ENCODE measurements around the gene GRPEL2. TPM values are rescaled to one million over a fixed set of nuclear protein-coding genes. Genes with fewer than 3 reads are reported as not detected.

Gene GRPEL2
- polyA plus RNA-seq, 1 donor: 18.2 TPM

DNA sequence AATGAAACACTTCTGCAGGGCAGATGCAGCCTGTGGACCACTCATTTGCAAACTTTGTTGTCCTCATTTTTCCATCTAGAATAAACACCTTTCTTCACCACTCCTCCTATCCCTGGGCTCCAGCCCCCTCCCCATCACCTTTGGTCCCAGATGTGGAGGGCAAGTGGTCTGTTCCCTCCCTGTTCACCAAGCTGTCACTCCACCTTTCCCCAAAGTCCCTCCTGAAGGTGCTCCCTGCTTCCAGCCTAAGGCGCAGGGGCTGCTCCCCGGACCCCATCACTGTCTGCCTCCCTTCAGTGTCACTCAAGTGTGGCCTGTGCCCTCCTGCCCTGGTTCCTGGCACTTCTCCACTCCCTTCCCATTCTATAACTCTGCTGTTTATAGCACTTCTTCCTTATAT, 19.4 kb downstream of the GRPEL2 start:
- peaks cover 12% of the 10 kb centered on the region for H3K4me1 ChIP-seq (ENCODE audit: control insufficient read depth, insufficient read depth, low read length)
- H3K27ac ChIP-seq (ENCODE audit: low read length): no peak overlapping the region
- no peaks in the 10 kb centered on the region for H3K9me3 ChIP-seq (ENCODE audit: control insufficient read depth, low read depth, low read length)
- no peak overlapping the region for H3K4me3 ChIP-seq (ENCODE audit: low read length)
- DNase-seq: no peak
- WGBS (ENCODE audit: insufficient coverage, low lambda C conversion rate): no CpG with 5 or more reads among the region's 2 CpGs
- no peaks in the 10 kb centered on the region for H3K27me3 ChIP-seq (ENCODE audit: control insufficient read depth, insufficient read depth, low read length)
- peaks cover 4% of the 10 kb centered on the region for H3K36me3 ChIP-seq (ENCODE audit: control insufficient read depth, insufficient read depth, low read length)

DNA sequence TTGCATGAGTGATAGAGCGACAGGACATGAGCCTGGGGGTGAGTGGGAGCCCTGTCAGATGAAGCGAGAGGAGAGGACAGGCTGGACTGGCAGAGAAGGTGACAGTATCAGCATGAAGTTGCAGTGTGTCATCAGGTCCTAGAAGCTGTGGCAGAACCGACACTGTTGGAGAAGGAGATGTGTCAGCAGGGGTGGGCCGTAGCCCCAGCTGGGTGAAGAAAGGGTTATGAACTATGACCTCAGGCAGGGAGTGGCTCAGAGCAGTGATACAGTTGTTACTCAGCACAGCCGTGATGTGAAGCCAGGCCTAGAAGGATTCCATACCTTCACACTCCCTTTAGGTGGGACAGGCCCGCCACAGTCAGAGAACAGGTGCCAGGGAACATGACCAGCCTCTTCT, 20.1 kb downstream of the GRPEL2 start:
- no CpG with 5 or more reads among the region's 6 CpGs for WGBS (ENCODE audit: insufficient coverage, low lambda C conversion rate)
- Histone ChIP-seq H3K4me3 (ENCODE audit: low read length) (no peak overlapping the region), H3K9me3 (ENCODE audit: control insufficient read depth, low read depth, low read length) (no peaks in the 10 kb centered on the region)

DNA sequence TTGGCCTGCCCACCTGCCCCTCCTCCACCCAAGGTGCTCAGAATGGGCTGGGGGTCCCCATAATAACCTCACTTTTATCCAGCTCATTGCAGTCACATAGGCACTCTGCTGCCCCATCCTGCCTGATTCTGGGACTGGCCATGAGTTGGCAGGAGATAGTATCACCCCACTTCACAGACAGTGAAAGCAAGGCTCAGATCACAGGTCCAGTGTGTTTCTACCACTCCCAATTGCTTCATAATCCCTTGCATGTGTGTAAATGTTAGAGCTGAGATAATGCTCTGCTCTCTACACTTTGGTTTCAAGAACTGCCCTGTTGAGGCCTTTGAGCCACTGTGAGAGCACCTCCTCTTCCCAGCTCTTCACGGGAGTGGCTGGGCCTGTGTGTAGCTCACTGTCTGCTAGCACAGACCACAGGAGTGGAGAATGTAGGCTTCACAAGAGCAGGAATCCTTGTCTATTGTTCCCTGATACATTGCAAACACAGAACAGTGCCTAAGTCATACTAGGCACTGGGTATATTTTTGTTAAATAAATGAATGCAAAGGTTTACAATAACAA, 20.9 kb downstream of the GRPEL2 start:
- DNase-seq: peak in 1 of 2 donors; percentile 72

More for the DNA sequence above, 20.1 kb downstream of the GRPEL2 start:
- no peak overlapping the region for H3K27ac ChIP-seq (ENCODE audit: low read length)
- DNase-seq: no peak
- H3K4me1 ChIP-seq (ENCODE audit: control insufficient read depth, insufficient read depth, low read length): peaks cover 12% of the 10 kb centered on the region
- H3K27me3 ChIP-seq (ENCODE audit: control insufficient read depth, insufficient read depth, low read length): no peaks in the 10 kb centered on the region
- H3K36me3 ChIP-seq (ENCODE audit: control insufficient read depth, insufficient read depth, low read length): peaks cover 4% of the 10 kb centered on the region

DNA sequence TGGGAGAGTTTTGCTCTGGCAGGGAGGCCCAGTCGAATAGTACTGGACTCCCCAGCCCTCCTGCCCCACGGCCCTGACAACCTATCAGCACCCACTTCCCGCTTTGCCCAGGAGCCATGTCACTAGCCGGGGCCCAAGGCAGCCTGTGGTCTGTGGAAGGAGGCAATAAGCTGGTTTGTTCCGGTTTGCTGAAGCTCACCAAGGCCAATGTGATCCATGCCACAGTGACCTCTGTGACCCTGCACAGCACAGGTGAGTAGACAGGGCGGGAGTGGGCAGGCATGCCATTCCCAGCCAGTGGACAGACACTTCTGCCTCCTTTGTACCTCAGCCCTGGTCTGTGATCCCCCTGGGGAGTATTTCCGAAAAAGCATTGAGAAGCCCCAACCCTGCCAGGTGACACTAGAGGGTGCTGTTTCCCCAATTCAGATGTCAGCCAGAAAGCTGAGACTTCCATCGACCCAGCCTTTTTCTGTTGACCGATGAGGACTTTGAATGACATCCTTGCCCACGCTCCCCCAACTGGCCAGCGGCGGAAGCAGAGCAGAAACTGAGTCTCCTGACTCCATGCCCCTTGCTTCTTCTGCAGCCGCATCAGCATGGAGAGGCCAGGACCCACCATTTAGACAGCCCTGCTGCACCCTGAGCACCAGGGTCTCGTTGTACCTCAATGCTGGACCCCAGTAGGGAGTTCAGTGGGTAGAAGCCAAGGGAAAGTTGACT, 22.1 kb downstream of the GRPEL2 start:
- Histone ChIP-seq H3K36me3 (ENCODE audit: control insufficient read depth, insufficient read depth, low read length) (peaks cover 4% of the 10 kb centered on the region), H3K4me1 (ENCODE audit: control insufficient read depth, insufficient read depth, low read length) (peaks cover 19% of the 10 kb centered on the region), H3K27ac (ENCODE audit: low read length) (no peak overlapping the region), H3K4me3 (ENCODE audit: low read length) (no peak overlapping the region), H3K9me3 (ENCODE audit: control insufficient read depth, low read depth, low read length) (no peaks in the 10 kb centered on the region), H3K27me3 (ENCODE audit: control insufficient read depth, insufficient read depth, low read length) (no peaks in the 10 kb centered on the region)
- no CpG with 5 or more reads among the region's 14 CpGs for WGBS (ENCODE audit: insufficient coverage, low lambda C conversion rate)
- peak; percentile 63 to 66 for DNase-seq

More for the DNA sequence above, 20.9 kb downstream of the GRPEL2 start:
- H3K4me3 ChIP-seq (ENCODE audit: low read length): no peak overlapping the region
- peak overlapping the region; percentile 13 for H3K27ac ChIP-seq (ENCODE audit: low read length)
- H3K9me3 ChIP-seq (ENCODE audit: control insufficient read depth, low read depth, low read length): no peaks in the 10 kb centered on the region
- WGBS (ENCODE audit: insufficient coverage, low lambda C conversion rate): no CpG with 5 or more reads among the region's 1 CpG
- peaks cover 4% of the 10 kb centered on the region for H3K36me3 ChIP-seq (ENCODE audit: control insufficient read depth, insufficient read depth, low read length)
- peaks cover 15% of the 10 kb centered on the region for H3K4me1 ChIP-seq (ENCODE audit: control insufficient read depth, insufficient read depth, low read length)
- no peaks in the 10 kb centered on the region for H3K27me3 ChIP-seq (ENCODE audit: control insufficient read depth, insufficient read depth, low read length)

DNA sequence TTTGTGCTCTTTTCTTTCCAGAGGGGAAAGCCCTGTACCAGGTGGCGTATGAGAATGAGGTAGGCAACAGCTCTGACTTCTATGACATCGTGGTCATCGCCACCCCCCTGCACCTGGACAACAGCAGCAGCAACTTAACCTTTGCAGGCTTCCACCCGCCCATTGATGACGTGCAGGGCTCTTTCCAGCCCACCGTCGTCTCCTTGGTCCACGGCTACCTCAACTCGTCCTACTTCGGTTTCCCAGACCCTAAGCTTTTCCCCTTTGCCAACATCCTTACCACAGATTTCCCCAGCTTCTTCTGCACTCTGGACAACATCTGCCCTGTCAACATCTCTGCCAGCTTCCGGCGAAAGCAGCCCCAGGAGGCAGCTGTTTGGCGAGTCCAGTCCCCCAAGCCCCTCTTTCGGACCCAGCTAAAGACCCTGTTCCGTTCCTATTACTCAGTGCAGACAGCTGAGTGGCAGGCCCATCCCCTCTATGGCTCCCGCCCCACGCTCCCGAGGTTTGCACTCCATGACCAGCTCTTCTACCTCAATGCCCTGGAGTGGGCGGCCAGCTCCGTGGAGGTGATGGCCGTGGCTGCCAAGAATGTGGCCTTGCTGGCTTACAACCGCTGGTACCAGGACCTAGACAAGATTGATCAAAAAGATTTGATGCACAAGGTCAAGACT, 22.8 kb downstream of the GRPEL2 start:
- no peak for DNase-seq
- H3K27ac ChIP-seq (ENCODE audit: low read length): no peak overlapping the region
- peaks cover 4% of the 10 kb centered on the region for H3K36me3 ChIP-seq (ENCODE audit: control insufficient read depth, insufficient read depth, low read length)
- H3K27me3 ChIP-seq (ENCODE audit: control insufficient read depth, insufficient read depth, low read length): no peaks in the 10 kb centered on the region
- peaks cover 19% of the 10 kb centered on the region for H3K4me1 ChIP-seq (ENCODE audit: control insufficient read depth, insufficient read depth, low read length)
- no peaks in the 10 kb centered on the region for H3K9me3 ChIP-seq (ENCODE audit: control insufficient read depth, low read depth, low read length)
- no peak overlapping the region for H3K4me3 ChIP-seq (ENCODE audit: low read length)
- no CpG with 5 or more reads among the region's 22 CpGs for WGBS (ENCODE audit: insufficient coverage, low lambda C conversion rate)

DNA sequence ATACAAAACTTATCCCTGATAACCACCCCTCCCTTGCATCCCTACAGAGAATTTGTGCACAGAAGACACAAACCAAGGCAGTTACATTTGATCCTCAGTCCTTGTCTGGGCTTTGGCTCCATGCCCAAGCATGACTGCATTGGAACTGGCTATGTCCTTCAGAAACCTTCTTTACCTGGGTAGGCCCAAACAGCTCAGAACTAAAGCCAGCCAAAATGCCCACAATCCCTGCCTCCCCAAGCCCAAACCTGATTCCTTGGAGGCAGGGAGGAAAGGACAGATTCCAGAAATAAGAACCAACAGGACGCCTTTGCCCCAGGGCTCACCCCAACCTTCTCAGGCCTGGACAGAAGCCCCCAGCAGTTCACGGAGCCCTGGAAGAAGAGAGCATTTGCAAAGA, 25.6 kb downstream of the GRPEL2 start:
- no peaks in the 10 kb centered on the region for H3K9me3 ChIP-seq (ENCODE audit: control insufficient read depth, low read depth, low read length)
- H3K36me3 ChIP-seq (ENCODE audit: control insufficient read depth, insufficient read depth, low read length): peaks cover 4% of the 10 kb centered on the region
- H3K4me3 ChIP-seq (ENCODE audit: low read length): no peak overlapping the region
- H3K27me3 ChIP-seq (ENCODE audit: control insufficient read depth, insufficient read depth, low read length): no peaks in the 10 kb centered on the region
- DNase-seq: no peak
- H3K27ac ChIP-seq (ENCODE audit: low read length): no peak overlapping the region
- H3K4me1 ChIP-seq (ENCODE audit: control insufficient read depth, insufficient read depth, low read length): peaks cover 19% of the 10 kb centered on the region
- WGBS (ENCODE audit: insufficient coverage, low lambda C conversion rate): no CpG with 5 or more reads among the region's 2 CpGs

DNA sequence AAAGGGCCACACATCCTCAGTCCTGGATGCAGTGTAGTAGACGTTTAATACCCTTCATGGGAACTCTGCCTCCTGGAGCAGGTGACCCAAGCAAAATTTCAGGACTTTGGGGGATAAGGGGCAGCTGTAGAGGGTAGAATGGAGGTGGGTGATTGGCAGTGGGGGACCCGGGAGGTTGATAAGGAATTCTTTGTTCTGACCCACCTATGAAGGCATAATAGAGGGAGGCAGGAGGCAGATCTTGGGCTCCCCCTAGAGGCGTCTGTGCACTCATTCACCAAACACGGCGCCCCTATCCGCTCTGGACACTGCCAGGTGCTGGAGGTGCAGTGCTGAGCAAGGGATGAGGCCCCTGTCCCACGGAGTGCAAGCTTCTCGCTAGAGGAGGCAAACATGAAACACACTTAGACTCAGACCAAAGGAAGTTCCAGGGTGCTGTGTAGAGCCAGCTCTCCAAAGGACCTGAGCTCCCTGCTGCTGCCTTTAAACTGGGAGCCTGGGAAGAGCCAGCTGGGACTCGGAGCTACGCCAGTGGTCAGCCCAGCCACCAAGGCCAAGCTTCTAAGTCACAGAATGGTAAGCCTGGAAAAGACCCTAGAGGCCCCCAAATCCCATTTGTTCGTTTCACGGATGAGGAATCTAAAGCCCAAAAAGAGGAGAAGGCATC, 26.1 kb downstream of the GRPEL2 start:
- no CpG with 5 or more reads among the region's 12 CpGs for WGBS (ENCODE audit: insufficient coverage, low lambda C conversion rate)
- H3K4me3 ChIP-seq (ENCODE audit: low read length): no peak overlapping the region
- DNase-seq: peak in 1 of 2 donors; percentile 48
- H3K27ac ChIP-seq (ENCODE audit: low read length): no peak overlapping the region
- H3K36me3 ChIP-seq (ENCODE audit: control insufficient read depth, insufficient read depth, low read length): peaks cover 4% of the 10 kb centered on the region
- H3K4me1 ChIP-seq (ENCODE audit: control insufficient read depth, insufficient read depth, low read length): peaks cover 16% of the 10 kb centered on the region
- no peaks in the 10 kb centered on the region for H3K9me3 ChIP-seq (ENCODE audit: control insufficient read depth, low read depth, low read length)
- no peaks in the 10 kb centered on the region for H3K27me3 ChIP-seq (ENCODE audit: control insufficient read depth, insufficient read depth, low read length)

DNA sequence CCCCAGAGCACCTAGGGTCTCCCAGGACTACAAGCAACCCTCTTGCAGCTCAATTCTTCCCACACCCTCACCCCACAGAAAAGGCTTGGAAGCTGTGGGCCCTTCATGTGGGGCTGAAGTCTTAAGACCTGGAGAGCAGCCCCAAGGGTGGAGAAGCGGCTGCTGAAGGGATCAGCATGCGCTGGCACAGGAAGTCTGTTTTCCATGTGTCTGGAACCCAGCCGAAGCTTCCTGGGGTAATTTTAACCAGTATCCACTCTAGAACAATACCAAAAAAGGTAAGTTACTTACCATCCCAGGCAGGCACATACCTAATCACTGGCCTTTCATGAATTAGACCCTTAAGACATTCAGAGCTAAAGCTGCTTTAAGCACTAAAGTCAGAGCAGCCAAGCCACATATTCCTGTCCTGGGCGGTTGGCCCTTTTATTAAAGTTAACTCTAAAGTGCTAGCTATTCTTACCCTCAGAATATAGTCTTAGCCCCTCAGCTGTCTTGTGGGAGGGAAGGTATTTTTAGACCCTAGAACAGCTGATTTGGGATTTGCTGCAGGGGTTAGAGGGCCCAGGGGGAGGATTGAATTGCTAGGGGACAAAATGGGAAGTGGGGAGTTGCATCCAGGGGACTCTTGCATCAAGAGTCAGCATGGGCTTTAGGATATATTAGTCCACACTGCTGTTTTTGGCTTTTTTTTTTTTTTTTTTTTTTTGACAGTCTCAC, 26.9 kb downstream of the GRPEL2 start:
- Histone ChIP-seq H3K4me3 (ENCODE audit: low read length) (no peak overlapping the region), H3K4me1 (ENCODE audit: control insufficient read depth, insufficient read depth, low read length) (peaks cover 13% of the 10 kb centered on the region), H3K27ac (ENCODE audit: low read length) (no peak overlapping the region), H3K9me3 (ENCODE audit: control insufficient read depth, low read depth, low read length) (no peaks in the 10 kb centered on the region), H3K27me3 (ENCODE audit: control insufficient read depth, insufficient read depth, low read length) (no peaks in the 10 kb centered on the region), H3K36me3 (ENCODE audit: control insufficient read depth, insufficient read depth, low read length) (peaks cover 4% of the 10 kb centered on the region)
- WGBS (ENCODE audit: insufficient coverage, low lambda C conversion rate): no CpG with 5 or more reads among the region's 4 CpGs
- no peak for DNase-seq

DNA sequence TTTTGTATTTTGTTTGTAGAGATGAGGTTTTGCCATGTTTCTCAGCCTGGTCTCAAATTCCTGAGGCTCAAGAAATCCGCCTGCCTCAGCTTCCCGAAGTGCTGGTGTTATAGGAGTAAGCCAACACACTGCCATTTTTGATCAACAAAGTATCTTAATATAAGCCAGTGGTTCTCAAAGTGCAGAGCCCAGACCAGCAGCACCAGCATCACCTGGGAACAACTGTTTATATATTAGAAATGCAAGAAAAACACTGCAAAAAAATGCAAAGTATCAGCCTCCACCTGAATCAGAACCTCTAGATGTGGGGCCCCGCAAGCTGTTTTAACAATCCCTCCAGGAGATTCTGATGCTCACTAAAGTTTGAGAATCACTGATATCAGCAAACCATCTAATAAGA, 27.6 kb downstream of the GRPEL2 start:
- H3K27ac ChIP-seq (ENCODE audit: low read length): no peak overlapping the region
- no peak for DNase-seq
- no CpG with 5 or more reads among the region's 3 CpGs for WGBS (ENCODE audit: insufficient coverage, low lambda C conversion rate)

DNA sequence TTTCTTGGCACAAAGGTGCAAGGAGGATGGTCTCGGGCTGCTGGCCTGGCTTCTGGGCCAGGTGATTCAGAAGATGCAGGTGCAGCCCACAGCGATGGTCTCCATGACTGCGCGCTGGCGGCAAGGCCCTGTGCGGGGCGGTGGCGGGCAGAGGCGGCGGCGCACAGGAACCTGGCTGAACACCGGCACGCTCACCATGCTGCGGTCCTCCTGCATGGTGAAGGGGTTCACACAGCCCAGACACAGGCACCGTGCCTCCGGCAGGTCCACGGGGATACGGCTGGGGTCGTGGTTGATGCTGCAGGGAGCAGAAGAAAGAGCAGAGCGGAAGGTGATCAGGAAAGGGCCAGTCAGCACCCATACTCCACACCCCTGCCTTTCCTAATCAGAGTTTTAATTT, 29.0 kb downstream of the GRPEL2 start:
- Histone ChIP-seq H3K27ac (ENCODE audit: low read length) (no peak overlapping the region), H3K36me3 (ENCODE audit: control insufficient read depth, insufficient read depth, low read length) (no peaks in the 10 kb centered on the region), H3K27me3 (ENCODE audit: control insufficient read depth, insufficient read depth, low read length) (no peaks in the 10 kb centered on the region), H3K4me3 (ENCODE audit: low read length) (no peak overlapping the region), H3K4me1 (ENCODE audit: control insufficient read depth, insufficient read depth, low read length) (peaks cover 7% of the 10 kb centered on the region), H3K9me3 (ENCODE audit: control insufficient read depth, low read depth, low read length) (no peaks in the 10 kb centered on the region)
- no CpG with 5 or more reads among the region's 20 CpGs for WGBS (ENCODE audit: insufficient coverage, low lambda C conversion rate)
- no peak for DNase-seq

More for the DNA sequence above, 27.6 kb downstream of the GRPEL2 start:
- H3K27me3 ChIP-seq (ENCODE audit: control insufficient read depth, insufficient read depth, low read length): no peaks in the 10 kb centered on the region
- H3K9me3 ChIP-seq (ENCODE audit: control insufficient read depth, low read depth, low read length): no peaks in the 10 kb centered on the region
- H3K4me3 ChIP-seq (ENCODE audit: low read length): no peak overlapping the region
- peaks cover 7% of the 10 kb centered on the region for H3K4me1 ChIP-seq (ENCODE audit: control insufficient read depth, insufficient read depth, low read length)
- H3K36me3 ChIP-seq (ENCODE audit: control insufficient read depth, insufficient read depth, low read length): peaks cover 4% of the 10 kb centered on the region

All from large intestine (tissue), 3 donors.